B cell (primary cell): ENCODE data around the gene EPS8L3. TPM values are rescaled to one million over a fixed set of nuclear protein-coding genes. Genes with fewer than 3 reads are reported as not detected.
A peak's percentile ranks its signal among the peaks of the same experiment; 100 is the strongest.

Experiments used
- ATAC-seq: fragments of 200-7000 bp; cut with Tn5 transposase; one replicate; pipeline ENCODE4 v1.10.0; 2021; ENCODE audit warnings: low read depth, mild to moderate bottlenecking, moderate number of reproducible peaks, moderate library complexity
- CTCF ChIA-PET: fragments of 350-600 bp; sonication (Branson Sonifier 250); formaldehyde crosslinking; loops from one replicate; lab custom pipeline; 2021; ENCODE audit warnings: antibody characterized with exemption, inconsistent platforms; lab: Charles Lee
- POLR2A ChIA-PET: fragments of 350-600 bp; sonication (Branson Sonifier 250); formaldehyde crosslinking; loops from one replicate; lab custom pipeline; 2021; ENCODE audit warnings: antibody characterized with exemption; lab: Charles Lee
- DNase-seq: peaks from one replicate; pipeline ENCODE4 v3.0.0; 2013
- H2AFZ ChIP-seq: 2 replicates; pipeline ENCODE4 v1.6.1; 2012; ENCODE audit warnings: mild to moderate bottlenecking, low read depth, low read length; ENCODE audit not compliant: insufficient read depth, poor library complexity, severe bottlenecking
- H3K27ac ChIP-seq, 2 donors: 1 replicate in 1 of 2; 2 replicates in 1 of 2; pipeline ENCODE4 v1.5.1; 2012 to 2013; ENCODE audit warnings: low read length in 2 of 2, mild to moderate bottlenecking in 2 of 2, moderate library complexity in 1 of 2
- H3K27me3 ChIP-seq, 4 experiments: fragments of 200-600 bp in 1 of 4; sonication (generic) in 1 of 4; replicated peaks in 1 of 4; 1 replicate in 2 of 4; 2 replicates in 2 of 4; pipeline versions ENCODE4 v1.6.1 to v1.7.0; 2013 to 2016; ENCODE audit warnings: low read length in 3 of 4, mild to moderate bottlenecking in 2 of 4, mixed read lengths in 1 of 4, moderate library complexity in 1 of 4; ENCODE audit not compliant: insufficient read depth in 4 of 4, control insufficient read depth in 3 of 4; ENCODE audit errors: control extremely low read depth in 1 of 4
- H3K36me3 ChIP-seq, 2 experiments: replicated peaks in 1 of 2; 1 replicate in 1 of 2; 2 replicates in 1 of 2; pipeline versions ENCODE4 v1.6.1 to v1.7.1; 2013; ENCODE audit warnings: low read length in 1 of 2; ENCODE audit not compliant: insufficient read depth in 2 of 2, control insufficient read depth in 1 of 2; ENCODE audit errors: control extremely low read depth in 1 of 2, extremely low read depth in 1 of 2
- H3K4me1 ChIP-seq, 2 donors: fragments of 200-600 bp in 1 of 2; sonication (generic) in 1 of 2; 1 replicate in 1 of 2; 2 replicates in 1 of 2; pipeline versions ENCODE4 v1.5.1 to v1.6.1; 2013 to 2017; ENCODE audit warnings: low read length in 2 of 2; ENCODE audit not compliant: control insufficient read depth in 2 of 2, insufficient read depth in 2 of 2
- H3K4me2 ChIP-seq: replicated peaks from 2 replicates; pipeline ENCODE3; 2012; ENCODE audit warnings: mild to moderate bottlenecking, low read depth, low read length; ENCODE audit not compliant: poor library complexity, severe bottlenecking
- H3K4me3 ChIP-seq, 5 experiments: fragments of 200-600 bp in 1 of 5; sonication (generic) in 1 of 5; 1 replicate in 3 of 5; 2 replicates in 2 of 5; pipeline versions ENCODE4 v1.5.1 to v1.7.0; 2011 to 2016; ENCODE audit warnings: low read length in 4 of 5, mild to moderate bottlenecking in 4 of 5, low read depth in 2 of 5, control low read depth in 1 of 5, moderate library complexity in 1 of 5; ENCODE audit not compliant: insufficient read depth in 1 of 5; ENCODE audit errors: control extremely low read depth in 1 of 5, extremely low read depth in 1 of 5
- H3K79me2 ChIP-seq: fragments of 200-600 bp; sonication (generic); one replicate; pipeline ENCODE4 v1.6.0; 2016; ENCODE audit warnings: low read length; ENCODE audit not compliant: control insufficient read depth, insufficient read depth
- H3K9ac ChIP-seq: fragments of 200-600 bp; sonication (generic); 2 replicates; pipeline ENCODE4 v1.6.1; 2017; ENCODE audit warnings: mild to moderate bottlenecking, low read length, moderate library complexity
- H3K9me3 ChIP-seq, 3 donors: one replicate each; pipeline versions ENCODE4 v1.6.1 to v1.7.1; 2013; ENCODE audit warnings: low read length in 2 of 3; ENCODE audit not compliant: control insufficient read depth in 2 of 3, insufficient read depth in 1 of 3; ENCODE audit errors: control extremely low read depth in 1 of 3
- H4K20me1 ChIP-seq: 2 replicates; pipeline ENCODE4 v1.6.0; 2012; ENCODE audit warnings: mild to moderate bottlenecking, low read length; ENCODE audit not compliant: insufficient read depth, control insufficient read depth, poor library complexity, severe bottlenecking
- H3K27ac Mint-ChIP-seq: one replicate; pipeline ENCODE4 v1.8.0; 2021; ENCODE audit warnings: mixed read lengths
- H3K27me3 Mint-ChIP-seq: one replicate; pipeline ENCODE4 v1.8.0; 2021; ENCODE audit warnings: mixed read lengths
- H3K4me1 Mint-ChIP-seq: one replicate; pipeline ENCODE4 v1.8.0; 2021; ENCODE audit warnings: mixed read lengths
- H3K4me3 Mint-ChIP-seq: one replicate; pipeline ENCODE4 v1.8.0; 2021; ENCODE audit warnings: mixed read lengths
- H3K9me3 Mint-ChIP-seq: one replicate; pipeline ENCODE4 v1.8.0; 2022; ENCODE audit warnings: mixed read lengths; ENCODE audit not compliant: insufficient read depth
- EZH2 ChIP-seq: IDR thresholded peaks from 2 replicates; pipeline ENCODE4 v1.6.1; 2012; ENCODE audit warnings: borderline replicate concordance, low read depth, mild to moderate bottlenecking, moderate library complexity, low read length; ENCODE audit not compliant: insufficient read depth, poor library complexity, severe bottlenecking
- WGBS: methylation state at CpG from one replicate; pipeline ENCODE4 v1.1.5; 2013; ENCODE audit warnings: missing lambda C conversion rate; ENCODE audit not compliant: insufficient coverage; 5-methylcytosine and 5-hydroxymethylcytosine counted together
- intact Hi-C: fragments of 100-400 bp; cut with micrococcal nuclease; formaldehyde crosslinking; loops from one replicate; pipeline ENCODE4 v1.10.0; 2022
- polyA plus RNA-seq: library from polyadenylated mRNA; depleted of rRNA; stranded (reverse); fragments of >200 nt; gene quantifications from 2 replicates; pipeline ENCODE4 v1.2.3, GENCODE V29; 2012
- total RNA-seq, 2 donors: library from RNA; stranded (reverse); fragments of 120-200 nt in 1 of 2; gene quantifications; 1 replicate in 1 of 2; 2 replicates in 1 of 2; pipeline versions ENCODE4 v1.2.3 to v1.2.4, GENCODE V29; 2013 to 2022
- TF ChIP-seq, protein P1 (sequence below): fragments of 200-600 bp; IDR thresholded peaks from one replicate; pipeline ENCODE4 v1.8.0; 2022; ENCODE audit warnings: antibody characterized with exemption, mild to moderate bottlenecking

The EPS8L3 gene
- total and polyA plus RNA-seq, 2 donors (not counting 1 experiment from before 2014, with no cell fraction given): not detected

DNA sequence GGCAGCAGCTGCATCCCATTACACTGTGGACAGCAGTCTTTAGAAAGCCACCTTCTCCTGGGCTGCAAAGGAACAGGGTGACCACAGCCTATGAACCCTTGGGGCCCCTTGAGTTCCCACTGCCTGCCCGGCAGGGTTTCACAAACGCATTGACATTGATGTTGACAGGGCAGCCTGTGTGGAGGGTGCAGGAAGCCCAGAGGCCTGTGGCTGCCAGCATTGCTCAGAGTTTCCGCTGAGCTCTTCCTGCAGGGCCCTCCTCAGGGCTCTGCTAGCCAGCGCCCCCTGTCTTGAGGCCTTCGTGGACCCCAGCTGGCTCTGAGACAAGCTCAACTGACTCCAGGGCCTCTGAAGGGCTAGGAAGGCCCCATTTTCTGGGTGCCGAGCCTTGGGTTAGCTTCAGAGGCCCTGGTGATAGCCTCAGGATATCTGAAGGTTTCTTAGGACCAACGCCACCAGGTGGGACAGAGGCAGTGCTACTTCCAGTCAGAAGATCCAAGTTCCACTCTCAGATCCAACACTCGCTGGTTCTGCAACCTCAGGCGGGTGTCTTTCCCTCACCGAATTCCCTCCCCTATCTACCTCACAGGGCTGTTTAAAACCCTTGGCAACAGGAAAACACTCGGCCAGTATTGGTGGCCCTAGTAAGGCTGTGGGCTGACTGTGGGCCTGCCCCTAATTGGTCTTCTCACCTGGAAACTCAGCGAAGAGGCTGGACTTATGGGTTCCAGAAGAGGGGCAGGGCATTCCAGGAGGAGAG is 27.2 kb upstream of the EPS8L3 start:
- Histone ChIP-seq H3K36me3 (no peaks in the 10 kb centered on the region), H3K9ac (no peak overlapping the region), H3K79me2 (no peaks in the 10 kb centered on the region), H3K4me2 (peak overlapping the region; percentile 24), H3K27ac (no peak overlapping the region), H2AFZ (peak overlapping the region; percentile 66), H3K9me3 (peaks cover 0 to 2% (median 0%) of the 10 kb centered on the region in 3 donors), H3K27me3 (peaks cover 0 to 16% (median 0%) of the 10 kb centered on the region in 4 experiments), H3K4me1 (peaks cover 7 to 9% of the 10 kb centered on the region in 2 donors), H4K20me1 (no peaks in the 10 kb centered on the region), H3K4me3 (no peak overlapping the region)
- no peaks in the 10 kb centered on the region for H3K9me3 Mint-ChIP-seq
- DNase-seq: peak; percentile 34
- peaks cover 5% of the 10 kb centered on the region for H3K27me3 Mint-ChIP-seq
- ChIA-PET CTCF (interaction anchor here (1.1 to 21.2 kb wide), 4 partner anchors 14 to 245 kb away, joined by 4 to 667 read pairs (median 6); partner anchors contain the start of gene AHCYL1), POLR2A (no interaction called here)
- intact Hi-C loops: no loop called here
- H3K4me3 Mint-ChIP-seq: no peak overlapping the region
- H3K27ac Mint-ChIP-seq: no peak overlapping the region
- peaks cover 7% of the 10 kb centered on the region for H3K4me1 Mint-ChIP-seq
- 31% methylated on average over 9 of the region's 12 CpGs for WGBS
- ATAC-seq: peak; percentile 87
- TF ChIP-seq, protein P1, sequence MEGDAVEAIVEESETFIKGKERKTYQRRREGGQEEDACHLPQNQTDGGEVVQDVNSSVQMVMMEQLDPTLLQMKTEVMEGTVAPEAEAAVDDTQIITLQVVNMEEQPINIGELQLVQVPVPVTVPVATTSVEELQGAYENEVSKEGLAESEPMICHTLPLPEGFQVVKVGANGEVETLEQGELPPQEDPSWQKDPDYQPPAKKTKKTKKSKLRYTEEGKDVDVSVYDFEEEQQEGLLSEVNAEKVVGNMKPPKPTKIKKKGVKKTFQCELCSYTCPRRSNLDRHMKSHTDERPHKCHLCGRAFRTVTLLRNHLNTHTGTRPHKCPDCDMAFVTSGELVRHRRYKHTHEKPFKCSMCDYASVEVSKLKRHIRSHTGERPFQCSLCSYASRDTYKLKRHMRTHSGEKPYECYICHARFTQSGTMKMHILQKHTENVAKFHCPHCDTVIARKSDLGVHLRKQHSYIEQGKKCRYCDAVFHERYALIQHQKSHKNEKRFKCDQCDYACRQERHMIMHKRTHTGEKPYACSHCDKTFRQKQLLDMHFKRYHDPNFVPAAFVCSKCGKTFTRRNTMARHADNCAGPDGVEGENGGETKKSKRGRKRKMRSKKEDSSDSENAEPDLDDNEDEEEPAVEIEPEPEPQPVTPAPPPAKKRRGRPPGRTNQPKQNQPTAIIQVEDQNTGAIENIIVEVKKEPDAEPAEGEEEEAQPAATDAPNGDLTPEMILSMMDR: peak; percentile 14
- no peak for TF ChIP-seq EZH2

DNA sequence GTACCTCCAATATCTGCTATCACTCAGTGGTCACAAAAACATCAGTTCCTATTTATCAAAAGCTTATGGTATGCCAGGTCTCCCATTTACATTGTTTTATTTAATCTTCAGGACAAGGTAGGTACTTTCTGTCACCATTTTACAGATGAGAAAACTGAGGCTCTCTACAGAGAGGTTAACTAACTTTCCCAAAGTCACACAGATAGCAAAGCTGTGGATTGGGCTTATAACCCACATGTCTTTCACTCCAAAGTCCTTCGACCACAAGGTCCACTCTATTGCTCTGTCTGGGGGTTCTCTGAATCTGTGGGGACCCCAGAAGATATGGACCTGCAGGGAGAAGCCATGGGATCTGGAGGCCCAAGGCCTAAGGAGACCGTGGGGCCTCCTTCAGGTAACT is 26.6 kb upstream of the EPS8L3 start:
- POLR2A ChIA-PET: no interaction called here
- Histone ChIP-seq H3K27ac (no peak overlapping the region), H3K27me3 (peaks cover 0 to 16% (median 0%) of the 10 kb centered on the region in 4 experiments), H2AFZ (peak overlapping the region; percentile 66), H4K20me1 (no peaks in the 10 kb centered on the region), H3K36me3 (no peaks in the 10 kb centered on the region), H3K9ac (no peak overlapping the region), H3K4me3 (no peak overlapping the region), H3K4me1 (peaks cover 7 to 9% of the 10 kb centered on the region in 2 donors), H3K9me3 (peaks cover 0 to 2% (median 0%) of the 10 kb centered on the region in 3 donors), H3K4me2 (peak overlapping the region; percentile 24), H3K79me2 (no peaks in the 10 kb centered on the region)
- Mint-ChIP-seq H3K4me3 (no peak overlapping the region), H3K27ac (no peak overlapping the region), H3K27me3 (peaks cover 5% of the 10 kb centered on the region), H3K4me1 (peaks cover 7% of the 10 kb centered on the region), H3K9me3 (no peaks in the 10 kb centered on the region)
- no peak for TF ChIP-seq EZH2
- TF ChIP-seq, protein P1: no peak
- intact Hi-C loops: no loop called here
- no peak for ATAC-seq
- CTCF ChIA-PET: interaction anchor here (1.1 to 21.2 kb wide), 4 partner anchors 14 to 244 kb away, joined by 4 to 667 read pairs (median 6); partner anchors contain the start of gene AHCYL1
- WGBS: 17% methylated on average over 2 of the region's 2 CpGs
- DNase-seq: no peak
